GM18526 (cell line): ENCODE data around the gene MAP3K19.

ENCODE experiments used
- POLR2A ChIP-seq: IDR thresholded peaks from 3 replicates; pipeline ENCODE4 v1.6.1; 2011; ENCODE audit not compliant: insufficient read length; ENCODE audit errors: extremely low read depth

The MAP3K19 gene

GRCh38 chr2:134924912-134925311, 122.3 kb downstream of the MAP3K19 start:
- no peak for TF ChIP-seq POLR2A

DNA sequence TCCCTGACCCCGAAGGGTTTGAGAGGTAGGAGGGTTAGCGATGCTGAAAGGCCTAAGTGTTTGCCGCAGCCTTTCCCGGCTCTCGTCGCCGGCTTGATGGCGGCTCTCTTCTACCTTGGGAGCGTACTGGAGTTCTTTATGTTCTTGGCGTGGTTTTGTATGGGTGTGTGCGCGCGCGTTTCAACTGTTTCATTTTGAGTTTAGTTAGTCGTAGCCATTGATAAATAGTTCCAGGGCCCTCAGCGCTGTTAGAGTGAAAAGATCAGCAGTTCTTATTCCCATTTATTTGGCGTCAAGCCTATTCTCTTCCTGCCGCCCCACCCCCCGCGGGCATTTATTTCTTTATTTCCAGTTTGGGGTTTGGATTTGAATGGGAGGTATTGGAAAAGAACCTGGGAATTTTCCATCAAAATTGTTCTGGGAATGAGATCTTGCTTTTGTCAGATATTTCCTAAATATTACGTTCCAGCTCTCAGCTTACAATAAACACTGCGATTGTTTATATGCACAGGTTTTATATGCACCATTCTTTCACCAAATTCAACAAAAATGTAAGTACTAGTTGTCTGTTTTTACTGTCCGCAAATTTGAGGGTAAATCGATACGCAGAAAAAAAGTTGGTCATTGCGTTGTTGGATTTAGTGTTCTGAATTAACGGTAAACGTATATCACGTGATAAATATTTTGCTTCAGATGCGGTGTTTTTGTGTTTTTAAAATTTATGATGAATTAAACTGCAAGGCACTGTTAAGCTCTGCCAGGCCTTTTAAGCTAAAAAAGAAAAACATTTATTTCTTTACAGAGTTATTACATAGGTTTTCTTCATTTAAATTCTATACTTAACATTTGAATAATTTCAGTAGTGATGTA, 127.7 kb downstream of the MAP3K19 start:
- peak; percentile 33 for TF ChIP-seq POLR2A

DNA sequence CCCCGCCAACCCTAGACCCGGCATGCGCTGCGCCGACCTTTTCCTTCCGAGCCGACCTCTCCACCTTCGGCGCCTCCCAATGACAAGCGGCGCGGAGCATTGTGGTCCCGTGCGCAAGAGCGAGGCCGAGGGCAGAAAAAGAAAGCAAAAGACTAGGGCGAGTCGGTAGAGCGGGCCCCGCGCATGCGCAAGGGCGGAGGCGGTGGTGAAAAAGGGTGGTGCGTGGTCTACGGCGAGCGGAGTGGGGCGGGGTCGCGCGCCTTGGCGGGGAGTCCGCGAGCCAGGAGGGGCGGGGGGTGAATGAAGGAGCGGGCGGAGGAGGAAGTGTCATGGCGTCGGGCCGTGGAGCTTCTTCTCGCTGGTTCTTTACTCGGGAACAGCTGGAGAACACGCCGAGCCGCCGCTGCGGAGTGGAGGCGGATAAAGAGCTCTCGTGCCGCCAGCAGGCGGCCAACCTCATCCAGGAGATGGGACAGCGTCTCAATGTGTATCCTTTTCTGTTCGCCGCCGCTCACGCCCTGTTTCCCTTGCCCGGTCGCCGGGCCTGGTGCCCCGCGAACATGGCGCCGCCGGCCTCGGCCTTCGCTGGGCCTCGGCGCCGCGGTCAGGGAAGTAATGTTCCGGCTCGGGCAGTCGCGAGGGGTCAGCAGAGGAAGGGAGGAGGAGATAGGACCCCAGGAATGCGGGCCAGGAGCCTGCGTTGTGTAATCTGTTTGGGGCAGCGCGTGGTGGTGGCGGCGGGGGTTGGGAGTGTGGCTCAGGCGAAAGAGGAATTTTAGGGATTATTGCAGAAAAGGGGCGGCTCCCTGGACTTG, 128.5 kb downstream of the MAP3K19 start, which contains the start of gene CCNT2:
TSS of gene CCNT2 (plus strand) at position 297 of the 815 bp plus-strand sequence. CDS start at position 330, 33 bp downstream.
- peak; percentile 66 for TF ChIP-seq POLR2A

DNA sequence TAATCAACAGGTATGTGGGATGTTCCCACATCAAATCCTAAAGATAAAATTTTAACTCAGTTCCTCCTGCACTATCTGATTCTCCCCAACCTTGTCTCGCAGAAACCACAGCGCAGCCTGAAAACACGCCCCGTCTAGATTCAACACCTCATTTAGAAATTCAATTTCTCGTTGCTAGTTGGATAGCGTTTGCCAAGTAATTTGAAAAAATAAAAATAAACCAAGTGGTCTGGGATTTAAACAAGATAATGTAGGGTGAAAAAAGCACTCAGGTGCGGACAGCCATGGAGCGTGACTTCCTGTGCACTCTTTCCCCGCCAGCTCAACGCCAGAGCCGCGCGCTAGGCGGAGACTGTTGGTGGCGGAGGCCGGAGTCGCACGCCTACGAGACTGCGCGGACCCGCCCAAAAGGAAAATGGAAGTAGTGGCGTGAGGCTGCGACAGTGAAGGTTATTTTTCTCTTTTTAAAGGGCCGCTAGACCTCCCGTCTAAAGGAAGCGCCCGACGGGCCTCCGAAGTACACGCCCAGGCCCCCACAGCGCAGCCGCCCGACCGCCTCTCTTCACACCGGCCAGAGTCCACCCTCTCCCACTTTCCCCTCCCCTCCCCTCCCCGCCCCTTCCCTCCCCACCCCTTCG, 129.2 kb downstream of the MAP3K19 start:
- peak; percentile 78 for TF ChIP-seq POLR2A

DNA sequence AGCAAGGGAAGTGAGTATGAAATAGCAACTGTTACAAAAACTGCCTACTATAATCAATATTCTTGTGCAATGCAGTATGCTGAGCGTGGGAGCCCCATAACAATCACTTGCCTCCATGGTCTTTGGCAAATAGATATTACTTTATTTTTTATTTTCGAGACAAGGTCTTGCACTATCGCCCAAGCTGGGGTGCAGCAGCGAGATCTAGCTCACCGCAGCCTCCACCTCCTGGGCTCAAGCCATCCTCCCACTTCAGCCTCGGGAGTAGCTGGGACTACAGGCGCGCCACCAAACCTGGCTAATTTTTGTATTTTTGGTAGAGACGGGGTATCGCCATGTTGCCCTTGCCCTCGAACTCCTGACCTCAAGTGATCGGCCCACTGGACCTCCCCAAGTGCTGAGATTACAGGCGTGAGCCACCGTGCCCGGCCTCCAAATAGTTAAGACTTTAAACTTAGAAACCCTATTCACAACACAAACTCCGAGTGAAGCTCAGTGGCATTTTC, 129.8 kb downstream of the MAP3K19 start:
- no peak for TF ChIP-seq POLR2A
